IMR-90 (cell line): ENCODE results near the gene IFIT2. TPM values are rescaled to one million over a fixed set of nuclear protein-coding genes. Genes with fewer than 3 reads are reported as not detected.

Experiments
- ATAC-seq: fragments of 200-7000 bp; cut with Tn5 transposase; 2 replicates; pipeline ENCODE4 v1.9.1; 2020; ENCODE audit warnings: low read depth, mild to moderate bottlenecking, moderate library complexity
- BruUV-seq: library from RNA; stranded (reverse); fragments of 400-500 nt; replicated peaks from 2 replicates; lab custom pipeline; 2021; lab: Mats Ljungman, UMichigan
- CTCF ChIA-PET: fragments of 300-600 bp; formaldehyde crosslinking; extraction: SDS; loops from one replicate; lab custom pipeline; 2021; ENCODE audit warnings: antibody characterized with exemption; lab: Yijun Ruan, JAX
- POLR2A ChIA-PET: fragments of 300-600 bp; sonication (Branson Sonifier 250); formaldehyde crosslinking; loops from one replicate; lab custom pipeline; 2022; ENCODE audit warnings: antibody characterized with exemption; ENCODE audit not compliant: unreplicated experiment; lab: Charles Lee
- DNase-seq: peaks from one replicate; pipeline ENCODE4 v3.0.0; 2013
- H2AFZ ChIP-seq: replicated peaks from 2 replicates; pipeline ENCODE3; 2013; ENCODE audit warnings: low read length, mild to moderate bottlenecking; ENCODE audit not compliant: poor library complexity
- H2AK5ac ChIP-seq: 2 replicates; pipeline ENCODE4 v1.6.1; 2013; ENCODE audit warnings: low read depth, low read length, inconsistent platforms
- H2AK9ac ChIP-seq: replicated peaks from 2 replicates; pipeline ENCODE3; 2013; ENCODE audit warnings: mild to moderate bottlenecking, low read depth, low read length, moderate library complexity; ENCODE audit not compliant: poor library complexity
- H2BK120ac ChIP-seq: 2 replicates; pipeline ENCODE4 v1.6.1; 2013; ENCODE audit warnings: low read depth, low read length, inconsistent platforms
- H2BK15ac ChIP-seq: 3 replicates; pipeline ENCODE4 v1.6.1; 2013; ENCODE audit warnings: low read depth, low read length, inconsistent platforms
- H2BK20ac ChIP-seq: 2 replicates; pipeline ENCODE4 v1.6.1; 2013; ENCODE audit warnings: low read depth, mild to moderate bottlenecking, inconsistent platforms, low read length, moderate library complexity
- H2BK5ac ChIP-seq: 2 replicates; pipeline ENCODE4 v1.6.1; 2013; ENCODE audit warnings: mild to moderate bottlenecking, low read depth, low read length, inconsistent platforms; ENCODE audit not compliant: poor library complexity, severe bottlenecking
- H3K14ac ChIP-seq: replicated peaks from 2 replicates; pipeline ENCODE4 v1.6.1; 2013; ENCODE audit warnings: low read depth, low read length, inconsistent platforms
- H3K18ac ChIP-seq: 2 replicates; pipeline ENCODE4 v1.6.1; 2013; ENCODE audit warnings: low read depth, low read length, control low read depth
- H3K23ac ChIP-seq: 2 replicates; pipeline ENCODE4 v1.6.1; 2013; ENCODE audit warnings: low read depth, low read length, inconsistent platforms
- H3K27ac ChIP-seq: 2 replicates; pipeline ENCODE4 v1.5.1; 2013; ENCODE audit warnings: mild to moderate bottlenecking, control low read depth, low read length; ENCODE audit not compliant: insufficient read depth
- H3K27me3 ChIP-seq: 2 replicates; pipeline ENCODE4 v1.6.1; 2013; ENCODE audit warnings: low read length; ENCODE audit not compliant: control insufficient read depth, insufficient read depth
- H3K36me3 ChIP-seq: 2 replicates; pipeline ENCODE4 v1.6.1; 2013; ENCODE audit warnings: low read length, mixed read lengths; ENCODE audit not compliant: control insufficient read depth, insufficient read depth
- H3K4ac ChIP-seq: 2 replicates; pipeline ENCODE4 v1.6.1; 2013; ENCODE audit warnings: low read depth, low read length, inconsistent platforms
- H3K4me1 ChIP-seq: 2 replicates; pipeline ENCODE4 v1.6.1; 2013; ENCODE audit warnings: low read length, mixed read lengths; ENCODE audit not compliant: control insufficient read depth, insufficient read depth
- H3K4me2 ChIP-seq: 2 replicates; pipeline ENCODE4 v1.6.1; 2013; ENCODE audit warnings: low read depth, mild to moderate bottlenecking, control low read depth, low read length, moderate library complexity
- H3K4me3 ChIP-seq: 2 replicates; pipeline ENCODE4 v1.5.1; 2013; ENCODE audit warnings: low read depth, mild to moderate bottlenecking, control low read depth, low read length, moderate library complexity; ENCODE audit not compliant: insufficient read depth
- H3K56ac ChIP-seq: 2 replicates; pipeline ENCODE4 v1.6.1; 2013; ENCODE audit warnings: low read length, inconsistent platforms; ENCODE audit not compliant: insufficient read depth; ENCODE audit errors: extremely low read depth
- H3K79me1 ChIP-seq, 2 experiments: 2 replicates each; pipeline ENCODE4 v1.6.1; 2013; ENCODE audit warnings: low read length in 2 of 2, inconsistent platforms in 1 of 2, low read depth in 1 of 2
- H3K9ac ChIP-seq: 2 replicates; pipeline ENCODE4 v1.6.1; 2013; ENCODE audit warnings: low read depth, low read length, control low read depth
- H3K9me1 ChIP-seq: 2 replicates; pipeline ENCODE4 v1.6.1; 2013; ENCODE audit warnings: low read length, inconsistent platforms; ENCODE audit not compliant: insufficient read depth
- H3K9me3 ChIP-seq: 2 replicates; pipeline ENCODE4 v1.6.1; 2013; ENCODE audit warnings: low read length; ENCODE audit not compliant: control insufficient read depth, insufficient read depth
- H4K20me1 ChIP-seq: 2 replicates; pipeline ENCODE4 v1.6.1; 2013; ENCODE audit warnings: low read length, inconsistent platforms; ENCODE audit not compliant: insufficient read depth
- H4K5ac ChIP-seq: 2 replicates; pipeline ENCODE4 v1.6.1; 2013; ENCODE audit warnings: mild to moderate bottlenecking, low read depth, low read length, control low read depth
- H4K8ac ChIP-seq, 2 experiments: 2 replicates each; pipeline ENCODE4 v1.6.1; 2013; ENCODE audit warnings: low read depth in 2 of 2, low read length in 2 of 2, control low read depth in 1 of 2, inconsistent platforms in 1 of 2
- H4K91ac ChIP-seq: 2 replicates; pipeline ENCODE4 v1.6.1; 2013; ENCODE audit warnings: low read depth, low read length, inconsistent platforms; ENCODE audit not compliant: insufficient read depth
- BHLHE40 ChIP-seq: fragments of 150-350 bp; IDR thresholded peaks from 2 replicates; pipeline ENCODE4 v1.6.1; 2016; ENCODE audit warnings: mild to moderate bottlenecking, low read depth, low read length
- CEBPB ChIP-seq: IDR thresholded peaks from 2 replicates; pipeline ENCODE4 v1.6.1; 2012; ENCODE audit warnings: low read depth, low read length, improper control_type of control experiment
- ELK1 ChIP-seq: fragments of 150-350 bp; IDR thresholded peaks from 2 replicates; pipeline ENCODE4 v1.6.1; 2016; ENCODE audit warnings: low read depth, mild to moderate bottlenecking, low read length, moderate library complexity, borderline replicate concordance
- FOS ChIP-seq: fragments of 150-350 bp; IDR thresholded peaks from 2 replicates; pipeline ENCODE4 v1.6.1; 2016; ENCODE audit warnings: low read depth, low read length
- MAFK ChIP-seq: IDR thresholded peaks from 2 replicates; pipeline ENCODE4 v1.6.1; 2012; ENCODE audit warnings: low read depth, low read length, improper control_type of control experiment
- MXI1 ChIP-seq: IDR thresholded peaks from 2 replicates; pipeline ENCODE4 v1.6.1; 2012; ENCODE audit warnings: low read depth, mild to moderate bottlenecking, low read length, moderate library complexity, borderline replicate concordance
- POLR2A ChIP-seq: IDR thresholded peaks from 2 replicates; pipeline ENCODE4 v1.6.1; 2012; ENCODE audit warnings: mild to moderate bottlenecking, low read depth, low read length
- RAD21 ChIP-seq: IDR thresholded peaks from 2 replicates; pipeline ENCODE4 v1.6.1; 2012; ENCODE audit warnings: low read length, improper control_type of control experiment
- RFX5 ChIP-seq: IDR thresholded peaks from 2 replicates; pipeline ENCODE4 v1.8.0; 2012; ENCODE audit warnings: low read depth, mild to moderate bottlenecking, low read length, moderate library complexity
- SMC3 ChIP-seq: fragments of 150-350 bp; IDR thresholded peaks from 2 replicates; pipeline ENCODE4 v1.6.1; 2016; ENCODE audit warnings: low read depth, mild to moderate bottlenecking, antibody characterized with exemption, low read length, moderate library complexity
- USF2 ChIP-seq: fragments of 150-350 bp; IDR thresholded peaks from 2 replicates; pipeline ENCODE4 v1.6.1; 2017; ENCODE audit warnings: mild to moderate bottlenecking, antibody characterized with exemption, low read length, low read depth
- dilution Hi-C: fragments of 300-500 bp; cut with HindIII; formaldehyde crosslinking; loops from one replicate; pipeline ENCODE4 v1.14.3; 2018; ENCODE audit warnings: low sequenced_read_pairs; ENCODE audit not compliant: unreplicated experiment
- in situ Hi-C: fragments of 300-500 bp; cut with MboI; formaldehyde crosslinking; loops from 3 replicates; pipeline ENCODE4 v1.14.3; 2019; ENCODE audit warnings: low sequenced_read_pairs, inconsistent platforms, mixed read lengths
- intact Hi-C: fragments of 100-400 bp; cut with micrococcal nuclease; formaldehyde crosslinking; loops from 2 replicates; pipeline ENCODE4 v1.10.0; 2022
- polyA plus RNA-seq, 3 experiments: library from polyadenylated mRNA; depleted of rRNA; stranded (reverse); fragments of >200 nt; gene quantifications; 2 replicates each; pipeline ENCODE4 v1.2.3, GENCODE V29; 2012; ENCODE audit warnings: low replicate concordance in 1 of 3
- total RNA-seq: library from RNA; depleted of rRNA; stranded (reverse); fragments of >200 nt; gene quantifications from 2 replicates; pipeline ENCODE4 v1.2.3, GENCODE V29; 2012

Gene IFIT2
- total and polyA plus RNA-seq, 2 of the 4 experiments (the other 2 are of a cell fraction): 1.1 to 2.2 TPM

- Histone ChIP-seq H3K56ac (no peak overlapping the region), H3K4me3 (no peak overlapping the region), H4K91ac (no peak overlapping the region), H4K5ac (no peak overlapping the region), H2AFZ (no peak overlapping the region), H3K9ac (no peak overlapping the region), H2BK15ac (no peak overlapping the region), H3K4me1 (peaks cover 6% of the 10 kb centered on the region), H3K27me3 (no peaks in the 10 kb centered on the region), H3K4me2 (no peak overlapping the region), H3K18ac (no peak overlapping the region), H2BK120ac (no peak overlapping the region), H3K4ac (no peak overlapping the region), H3K79me1 (no peaks in the 10 kb centered on the region), H2AK5ac (no peak overlapping the region), H3K27ac (no peak overlapping the region), H3K14ac (no peak overlapping the region), H2AK9ac (no peak overlapping the region), H3K9me1 (peaks cover 3% of the 10 kb centered on the region), H2BK20ac (no peak overlapping the region), H4K8ac (no peak overlapping the region), H3K36me3 (no peaks in the 10 kb centered on the region), H2BK5ac (no peak overlapping the region), H3K23ac (no peak overlapping the region), H3K9me3 (no peaks in the 10 kb centered on the region), H4K20me1 (no peaks in the 10 kb centered on the region)
- in situ Hi-C loops (no loop called here), intact Hi-C loops (no loop called here), dilution Hi-C loops (no loop called here)
- no TSS peak for BruUV-seq
- DNase-seq (no peak), ATAC-seq (no peak)
- POLR2A ChIA-PET: no interaction called here
- CTCF ChIA-PET: interaction anchor here (1.8 kb wide), 1 partner anchor 100 kb away, joined by 4 read pairs; no protein-coding TSS in a partner anchor
- TF ChIP-seq FOS (no peak), MAFK (no peak), BHLHE40 (no peak), ELK1 (no peak), CEBPB (no peak), MXI1 (no peak), SMC3 (no peak), RAD21 (no peak), USF2 (no peak), RFX5 (no peak), POLR2A (no peak)
Measured at GRCh38 chr10:89270153-89270483, 31.7 kb upstream of the IFIT2 start.
